CD1c-positive myeloid dendritic cell (primary cell): ENCODE data around the gene VASH2.
"Not testable (repeated sequence)": the region's sequence is repeated elsewhere in the genome, so short reads cannot be mapped to it uniquely, and the experiment has no call there.

Experiments
- DNase-seq: peaks from one replicate; pipeline ENCODE4 v3.0.0-alpha.2; 2016; ENCODE audit errors: extremely low spot score

VASH2 gene

GRCh38 chr1:212950243-212951125 is at the start of gene VASH2:
Gene VASH2, plus strand, starts transcription at chr1:212950541. Its CDS starts 1,002 bp downstream, at chr1:212951543.
- peak; percentile 34 for DNase-seq

- DNase-seq: no peak
Observed at GRCh38 chr1:212901290-212901689, 49.1 kb upstream of the VASH2 start.

DNA sequence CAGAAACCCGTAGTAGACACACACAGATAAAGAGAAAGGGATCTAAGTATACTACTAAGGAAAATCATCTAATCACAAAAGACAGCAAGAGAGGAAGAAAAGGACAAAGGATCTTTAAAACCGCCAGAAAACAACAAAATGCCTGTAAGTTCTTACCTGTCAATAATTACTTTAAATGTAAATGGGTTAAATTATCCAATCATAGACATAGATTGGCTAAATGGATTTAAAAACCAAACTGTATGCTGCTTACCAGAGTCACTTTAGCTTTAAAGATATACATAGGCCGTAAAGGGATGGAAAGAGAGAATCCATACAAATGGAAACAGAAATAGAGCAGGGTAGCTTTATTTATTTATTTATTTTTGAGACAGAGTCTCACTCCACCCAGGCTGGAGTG is 48.3 kb upstream of the VASH2 start:
- DNase-seq: no peak

GRCh38 chr1:212903664-212904063 is 46.7 kb upstream of the VASH2 start:
- DNase-seq: no peak

- DNase-seq: not testable (repeated sequence)
Observed at GRCh38 chr1:212908071-212908470, 42.3 kb upstream of the VASH2 start.

GRCh38 chr1:212908971-212909370 is 41.4 kb upstream of the VASH2 start:
- DNase-seq: no peak

GRCh38 chr1:212909652-212910063 is 40.7 kb upstream of the VASH2 start:
- DNase-seq: no peak

DNA sequence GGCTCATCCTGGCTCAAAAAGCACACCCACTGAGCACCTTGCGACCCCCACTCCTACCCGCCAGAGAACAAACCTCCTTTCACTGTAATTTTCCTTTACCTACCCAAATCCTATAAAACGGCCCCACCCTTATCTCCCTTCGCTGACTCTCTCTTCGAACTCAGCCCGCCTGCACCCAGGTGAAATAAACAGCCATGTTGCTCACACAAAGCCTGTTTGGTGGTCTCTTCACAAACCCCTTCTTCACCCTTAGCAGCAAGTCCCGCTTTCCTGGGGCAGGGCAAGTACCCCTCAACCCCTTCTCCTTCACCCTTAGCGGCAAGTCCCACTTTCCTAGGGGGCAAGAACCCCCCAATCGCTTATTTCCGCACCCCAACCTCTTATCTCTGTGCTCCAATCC is 40.1 kb upstream of the VASH2 start:
- not testable (repeated sequence) for DNase-seq

GRCh38 chr1:212913638-212914037 is 36.7 kb upstream of the VASH2 start:
- not testable (repeated sequence) for DNase-seq

DNA sequence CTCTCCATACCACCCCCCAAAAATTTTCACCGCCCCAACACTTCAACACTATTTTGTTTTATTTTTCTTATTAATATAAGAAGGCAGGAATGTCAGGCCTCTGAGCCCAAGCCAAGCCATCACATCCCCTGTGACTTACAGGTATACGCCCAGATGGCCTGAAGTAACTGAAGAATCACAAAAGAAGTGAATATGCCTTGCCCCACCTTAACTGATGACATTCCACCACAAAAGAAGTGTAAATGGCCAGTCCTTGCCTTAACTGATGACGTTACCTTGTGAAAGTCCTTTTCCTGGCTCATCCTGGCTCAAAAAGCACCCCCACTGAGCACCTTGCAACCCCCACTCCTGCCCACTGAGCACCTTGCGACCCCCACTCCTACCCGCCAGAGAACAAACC is 36.2 kb upstream of the VASH2 start:
- DNase-seq: not testable (repeated sequence)

- DNase-seq: no peak
Observed at GRCh38 chr1:212914789-212915188, 35.6 kb upstream of the VASH2 start.

DNA sequence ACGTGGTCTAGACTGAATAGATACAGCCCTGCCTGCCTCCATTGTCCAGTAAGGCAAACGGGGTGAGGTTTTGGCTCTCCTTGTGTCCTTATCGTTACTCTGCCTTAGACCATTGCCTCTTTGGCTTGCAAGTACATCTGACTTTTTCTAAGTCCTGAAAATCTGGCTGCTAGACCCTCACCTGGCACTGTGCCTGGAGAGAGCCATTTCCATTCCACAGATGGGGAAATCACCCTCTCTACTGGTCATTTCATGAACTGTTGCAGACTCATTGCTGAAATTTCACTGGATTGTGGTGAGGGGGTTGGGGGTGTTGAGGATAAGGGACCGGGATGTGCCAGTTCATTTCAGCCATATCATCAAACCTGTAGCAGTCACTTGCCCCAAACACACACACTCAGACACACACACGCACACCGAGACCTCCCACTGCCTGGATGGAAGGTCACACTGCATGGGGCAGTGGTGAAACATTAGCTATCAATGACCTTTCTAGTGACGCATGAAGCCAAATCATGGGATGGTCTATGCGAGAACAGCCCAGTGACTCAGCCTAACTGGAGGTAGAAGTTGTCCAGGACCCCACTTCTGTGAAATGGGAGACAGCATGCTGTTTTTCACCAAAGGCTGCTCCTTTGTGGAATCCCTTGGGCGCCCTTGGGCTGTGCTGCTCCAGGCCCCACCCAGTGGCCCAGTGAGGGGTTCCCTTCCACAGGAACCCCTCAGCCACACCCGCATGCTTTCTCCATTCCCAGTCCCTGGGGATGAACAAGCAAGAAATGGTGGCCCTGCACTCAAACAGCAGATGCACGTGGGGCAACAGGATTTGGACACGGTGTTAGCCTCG is 34.9 kb upstream of the VASH2 start:
- DNase-seq: no peak

DNA sequence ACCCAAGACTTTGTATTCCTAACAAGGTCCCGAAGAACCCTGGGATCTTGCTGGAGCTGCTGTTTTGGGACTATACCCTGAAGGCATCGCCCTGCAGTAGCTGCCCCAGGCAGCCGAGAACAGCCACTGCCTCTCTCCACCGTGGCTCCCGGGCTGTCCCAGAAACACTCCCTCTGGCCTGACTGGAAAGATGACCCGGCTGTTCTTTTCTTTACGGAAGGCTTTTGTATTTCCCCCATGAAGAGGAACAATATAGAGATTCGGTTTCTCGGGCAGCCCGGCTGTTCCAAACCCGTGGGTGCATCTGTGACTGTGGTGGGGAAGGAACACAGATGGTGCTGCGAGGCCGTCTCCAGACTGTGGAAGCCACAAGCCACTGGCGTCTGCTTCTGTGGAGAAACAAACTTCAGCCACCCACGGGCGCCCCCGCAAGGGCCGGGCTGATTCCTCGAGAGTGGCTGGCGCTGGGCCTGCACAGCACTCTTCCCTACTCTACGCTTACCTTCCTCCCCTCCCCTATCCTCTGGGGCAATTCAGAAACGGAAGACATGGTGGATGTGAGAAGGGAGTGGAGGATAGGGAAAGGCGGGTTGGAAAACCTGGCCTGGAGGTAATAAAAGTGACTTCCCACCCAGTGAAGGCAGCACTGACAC is 33.7 kb upstream of the VASH2 start:
- DNase-seq: peak; percentile 88

- no peak for DNase-seq
Observed at GRCh38 chr1:212917134-212917485, 33.2 kb upstream of the VASH2 start.

DNA sequence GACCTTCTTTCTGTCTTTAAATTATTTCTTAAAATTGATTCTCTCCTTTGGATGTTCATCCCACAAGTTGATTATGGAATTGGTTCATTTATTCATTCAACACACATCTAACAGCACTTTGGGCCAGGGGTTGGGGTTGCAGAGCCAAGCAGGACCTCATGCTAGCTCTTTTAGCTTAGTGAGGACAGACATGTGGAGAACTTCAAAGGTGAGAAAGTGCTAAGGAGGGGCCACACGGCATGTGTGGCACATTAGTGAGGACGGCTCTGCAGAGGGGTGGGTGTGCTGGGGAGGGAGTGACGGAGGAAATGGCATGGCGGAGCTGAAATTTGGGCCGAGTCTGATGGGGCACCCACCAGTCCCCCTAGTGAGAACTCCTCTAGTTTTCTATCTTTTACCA is 32.5 kb upstream of the VASH2 start:
- DNase-seq: no peak

DNA sequence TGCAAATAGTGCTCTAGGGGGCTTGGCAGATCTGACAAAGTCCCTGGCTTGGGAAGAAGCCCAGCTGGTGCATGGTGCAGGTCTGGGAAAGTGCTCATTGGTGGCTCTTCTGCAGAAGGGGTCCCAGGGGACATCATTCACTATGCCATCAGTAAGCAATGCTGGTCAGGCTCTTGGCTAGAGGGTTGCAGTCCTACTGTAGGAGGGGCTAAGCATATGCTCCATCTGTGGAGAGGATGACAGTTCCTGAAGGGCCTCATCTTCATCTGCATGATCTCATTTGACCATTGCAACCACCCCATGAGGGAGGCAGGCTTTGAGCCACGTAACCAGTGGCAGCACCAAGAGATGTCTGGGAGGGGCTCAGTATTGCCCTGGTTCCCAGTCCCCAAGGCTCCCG is 31.5 kb upstream of the VASH2 start:
- no peak for DNase-seq

DNA sequence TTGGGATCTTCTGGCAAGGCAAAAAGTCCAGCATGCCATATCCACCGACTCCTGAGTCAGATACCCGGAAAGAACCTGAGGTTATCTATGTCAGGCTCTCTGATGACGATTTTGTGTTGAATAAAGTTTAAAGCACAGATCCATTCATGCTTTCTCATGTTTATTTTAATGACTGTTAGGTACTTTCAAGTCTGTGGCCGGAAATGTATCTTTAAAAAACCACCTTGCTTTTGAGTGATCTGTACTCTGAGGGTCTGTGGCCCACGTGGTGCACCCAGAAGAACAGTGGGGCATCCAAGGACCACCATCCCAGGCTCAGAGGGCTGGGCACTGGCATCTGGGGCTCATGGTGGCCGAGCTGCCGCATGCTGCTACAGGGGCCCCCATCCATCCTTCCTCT is 30.1 kb upstream of the VASH2 start:
- no peak for DNase-seq

DNA sequence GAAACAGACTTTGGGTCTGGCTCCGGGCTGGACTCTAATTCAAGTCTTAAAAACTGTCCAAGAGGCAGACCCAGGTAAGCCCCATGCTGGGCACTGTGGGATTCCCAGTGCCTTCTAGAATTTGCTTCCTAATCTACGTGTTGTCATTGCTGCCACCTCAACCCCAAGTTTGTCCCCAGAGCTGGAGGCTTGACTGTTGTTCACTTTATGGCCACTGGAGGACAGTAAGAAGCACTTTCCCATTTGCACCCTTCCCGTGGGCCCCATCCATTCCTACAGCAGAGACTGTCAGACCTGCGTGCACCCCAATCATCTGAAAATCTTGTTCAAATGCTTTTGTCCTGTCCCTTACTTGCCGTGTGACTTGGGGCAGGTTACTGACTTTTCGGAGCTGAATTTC is 29.4 kb upstream of the VASH2 start:
- DNase-seq: no peak

GRCh38 chr1:212922016-212922415 is 28.3 kb upstream of the VASH2 start:
- DNase-seq: no peak

DNA sequence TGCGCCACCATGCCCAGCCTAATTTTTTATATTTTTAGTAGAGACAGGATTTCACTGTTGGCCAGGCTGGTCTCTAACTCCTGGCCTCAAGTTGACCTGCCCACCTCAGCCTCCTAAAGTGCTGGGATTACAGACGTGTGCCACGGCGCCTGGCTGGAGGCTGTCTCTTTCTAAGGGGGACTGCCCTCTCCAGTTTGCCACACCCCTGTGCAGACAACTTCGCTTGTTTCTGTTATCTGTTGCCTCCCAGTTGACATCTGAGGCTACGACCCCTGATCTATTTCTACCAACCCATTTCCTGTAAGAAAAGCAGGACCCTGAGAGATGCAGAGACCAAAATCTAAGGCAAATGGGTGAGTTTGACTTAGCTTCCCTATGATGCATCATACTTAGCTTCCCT is 24.0 kb upstream of the VASH2 start:
- no peak for DNase-seq

- DNase-seq: no peak
Observed at GRCh38 chr1:212928323-212929291, 21.7 kb upstream of the VASH2 start.
